K562 (cell line): Measurements from ENCODE around the gene LRRC4C. TPM values are rescaled to one million over a fixed set of nuclear protein-coding genes. Genes with fewer than 3 reads are reported as not detected.

Source experiments
- ATAC-seq: fragments of 200-7000 bp; cut with Tn5 transposase; 3 replicates; pipeline ENCODE4 v1.9.1; 2020; ENCODE audit warnings: moderate library complexity
- BruUV-seq: library from RNA; stranded (reverse); fragments of 400-500 nt; replicated peaks from 2 replicates; lab custom pipeline; 2021; lab: Mats Ljungman, UMichigan
- CTCF ChIA-PET: fragments of 300-600 bp; formaldehyde crosslinking; extraction: SDS; loops from one replicate; lab custom pipeline; 2021; ENCODE audit warnings: low intra/inter-chr PET ratio; lab: Yijun Ruan, JAX
- POLR2A ChIA-PET: fragments of 300-600, 350-650 bp; sonication (Branson Sonifier 250); formaldehyde crosslinking; extraction: SDS; loops from one replicate; lab custom pipeline; 2021; ENCODE audit warnings: antibody characterized with exemption, inconsistent platforms; lab: Yijun Ruan, JAX
- DNase-seq, 4 experiments: peaks; one replicate each; pipeline versions ENCODE4 v3.0.0 to v3.0.0-alpha.2; 2011 to 2018; ENCODE audit warnings: low spot score in 3 of 4, mixed read lengths in 3 of 4; ENCODE audit errors: extremely low read depth in 1 of 4
- FAIRE-seq: peaks from 2 replicates; lab custom pipeline; 2011; peaks lifted over from hg19 to GRCh38; lab: Jason Lieb, UNC
- H2AFZ ChIP-seq: 2 replicates; pipeline ENCODE4 v1.6.0; 2011; ENCODE audit warnings: low read depth, low read length, control low read depth, inconsistent platforms
- H3K27ac ChIP-seq: fragments of 200-600 bp; 3 replicates; pipeline ENCODE4 v1.8.0; 2011; ENCODE audit warnings: low read depth, mild to moderate bottlenecking, control low read depth, inconsistent platforms, low read length, moderate library complexity, mixed read lengths; ENCODE audit errors: extremely low read depth
- H3K27me3 ChIP-seq, 2 experiments: fragments of 300-600 bp in 1 of 2; 2 replicates in 1 of 2; 3 replicates in 1 of 2; pipeline versions ENCODE4 v1.6.0 to v1.8.0; 2011; ENCODE audit warnings: inconsistent platforms in 2 of 2, low read length in 2 of 2, mild to moderate bottlenecking in 1 of 2, mixed read lengths in 1 of 2, moderate library complexity in 1 of 2; ENCODE audit not compliant: control insufficient read depth in 2 of 2, insufficient read depth in 2 of 2
- H3K36me3 ChIP-seq: fragments of 300-600 bp; 3 replicates; pipeline ENCODE4 v1.8.0; 2011; ENCODE audit warnings: mild to moderate bottlenecking, low read length, inconsistent platforms; ENCODE audit not compliant: control insufficient read depth, insufficient read depth
- H3K4me1 ChIP-seq, 2 experiments: fragments of 200-600 bp in 1 of 2; replicated peaks in 1 of 2; 2 replicates in 1 of 2; 3 replicates in 1 of 2; pipeline versions ENCODE4 v1.5.1 to v1.8.0; 2011; ENCODE audit warnings: inconsistent platforms in 2 of 2, low read length in 2 of 2, mild to moderate bottlenecking in 1 of 2, mixed read lengths in 1 of 2, moderate library complexity in 1 of 2; ENCODE audit not compliant: control insufficient read depth in 2 of 2, insufficient read depth in 2 of 2
- H3K4me2 ChIP-seq: 2 replicates; pipeline ENCODE4 v1.6.1; 2011; ENCODE audit warnings: low read length, control low read depth, inconsistent platforms, mixed read lengths; ENCODE audit not compliant: insufficient read depth
- H3K4me3 ChIP-seq: fragments of 200-600 bp; sonication (generic), shearing (Covaris generic); 2 replicates; pipeline ENCODE4 v1.5.1; 2016; ENCODE audit warnings: control low read depth, inconsistent platforms
- H3K79me2 ChIP-seq: fragments of 200-600 bp; 3 replicates; pipeline ENCODE4 v1.8.0; 2011; ENCODE audit warnings: low read length, inconsistent platforms; ENCODE audit not compliant: control insufficient read depth, insufficient read depth
- H3K9ac ChIP-seq, 2 experiments: 2 replicates each; pipeline versions ENCODE4 v1.6.0 to v1.6.1; 2011; ENCODE audit warnings: low read depth in 2 of 2, low read length in 2 of 2, control low read depth in 1 of 2, inconsistent platforms in 1 of 2, mild to moderate bottlenecking in 1 of 2, mixed read lengths in 1 of 2; ENCODE audit not compliant: insufficient read depth in 1 of 2
- H3K9me1 ChIP-seq: one replicate; pipeline ENCODE4 v1.6.0; 2011; ENCODE audit warnings: inconsistent platforms, mild to moderate bottlenecking, low read length, moderate library complexity; ENCODE audit not compliant: control insufficient read depth, insufficient read depth
- H3K9me3 ChIP-seq: replicated peaks from 2 replicates; pipeline ENCODE4 v1.5.1; 2011; ENCODE audit warnings: low read depth, low read length, inconsistent platforms; ENCODE audit not compliant: control insufficient read depth, insufficient read depth
- H4K20me1 ChIP-seq: replicated peaks from 2 replicates; pipeline ENCODE4 v1.6.1; 2011; ENCODE audit warnings: low read length, inconsistent platforms, mixed read lengths; ENCODE audit not compliant: control insufficient read depth, insufficient read depth
- ARID2 ChIP-seq: fragments of 450-650 bp; IDR thresholded peaks from 2 replicates; pipeline ENCODE4 v1.6.1; 2017; ENCODE audit warnings: antibody characterized with exemption, mild to moderate bottlenecking
- BCOR ChIP-seq: fragments of 450-650 bp; IDR thresholded peaks from 2 replicates; pipeline ENCODE4 v1.6.1; 2016
- CHD2 ChIP-seq: IDR thresholded peaks from 2 replicates; pipeline ENCODE4 v1.6.1; 2011; ENCODE audit warnings: low read depth, low read length
- DNMT1 ChIP-seq: fragments of 450-650 bp; IDR thresholded peaks from 2 replicates; pipeline ENCODE4 v1.6.1; 2016; ENCODE audit warnings: antibody characterized with exemption, mild to moderate bottlenecking
- FOS ChIP-seq: IDR thresholded peaks from 3 replicates; pipeline ENCODE4 v1.6.1; 2011; ENCODE audit not compliant: insufficient read length; ENCODE audit errors: extremely low read depth
- NUFIP1 ChIP-seq: fragments of 450-650 bp; IDR thresholded peaks from 2 replicates; pipeline ENCODE4 v1.6.1; 2018; ENCODE audit not compliant: partially characterized antibody
- PKNOX1 ChIP-seq: fragments of 450-650 bp; IDR thresholded peaks from 2 replicates; pipeline ENCODE4 v1.6.1; 2016
- PYGO2 ChIP-seq: fragments of 450-650 bp; IDR thresholded peaks from 2 replicates; pipeline ENCODE4 v1.6.1; 2016; ENCODE audit warnings: mild to moderate bottlenecking, missing genetic modification characterization, moderate library complexity, missing compliant biosample characterization
- SP2 ChIP-seq: IDR thresholded peaks from 2 replicates; pipeline ENCODE4 v1.6.1; 2011; ENCODE audit warnings: mild to moderate bottlenecking, low read depth, low read length, moderate library complexity; ENCODE audit not compliant: poor library complexity, severe bottlenecking; ENCODE audit errors: extremely low read depth
- TFAM ChIP-seq: fragments of 250-450 bp; sonication (Bioruptor Pico); conservative IDR thresholded peaks from 2 replicates; pipeline ENCODE4 v1.5.0; 2021; ENCODE audit warnings: mild to moderate bottlenecking, moderate library complexity
- THAP7 ChIP-seq: fragments of 250-450 bp; sonication (Bioruptor Pico); IDR thresholded peaks from 2 replicates; pipeline ENCODE4 v1.5.0; 2021
- ZEB2 ChIP-seq: fragments of 450-650 bp; IDR thresholded peaks from 2 replicates; pipeline ENCODE4 v1.6.1; 2016
- ZFX ChIP-seq: sonication (generic); formaldehyde crosslinking; IDR thresholded peaks from 2 replicates; pipeline ENCODE4 v1.8.0; 2022; ENCODE audit warnings: mild to moderate bottlenecking, missing genetic modification reagents, moderate library complexity
- ZNF589 ChIP-seq: fragments of 200-800 bp; sonication (Bioruptor generic); IDR thresholded peaks from 2 replicates; pipeline ENCODE4 v1.6.1; 2016; ENCODE audit warnings: low read depth, missing genetic modification characterization, missing compliant biosample characterization
- WGBS: fragments of 100-300 bp; shearing (Covaris generic); methylation state at CpG from one replicate; pipeline ENCODE4 v1.1.6; 2016; ENCODE audit warnings: low coverage, mixed read lengths; ENCODE audit not compliant: insufficient coverage; ENCODE audit errors: missing lambda C conversion rate; 5-methylcytosine and 5-hydroxymethylcytosine counted together
- in situ Hi-C: fragments of 300-500 bp; cut with MboI; formaldehyde crosslinking; loops from 4 replicates; pipeline ENCODE4 v1.15.0; 2018; ENCODE audit warnings: inconsistent platforms, mixed read lengths
- intact Hi-C: fragments of 100-400 bp; cut with micrococcal nuclease; formaldehyde crosslinking; loops from 2 replicates; pipeline ENCODE4 v1.14.2; 2022
- polyA plus RNA-seq, 8 experiments: library from polyadenylated mRNA; depleted of rRNA in 4 of 8; stranded (reverse) in 5 of 8; unstranded in 3 of 8; fragments of >200 nt; fragmentation: Nextera tagmentation in 2 of 8; fragmentation: Illumina TruSeq in 1 of 8; extraction: Ambion mirVana in 2 of 8; extraction: Trizol in 1 of 8; gene quantifications; 2 replicates each; pipeline versions ENCODE4 v1.2.1 to v1.2.3, GENCODE V29; 2011 to 2014; ENCODE audit warnings: inconsistent platforms in 1 of 8, missing spikeins in 1 of 8
- total RNA-seq, 7 experiments: library from RNA; depleted of rRNA in 6 of 7; stranded (reverse); fragments of >200 nt in 6 of 7; fragmentation: Illumina TruSeq in 2 of 7; extraction: Trizol in 2 of 7; gene quantifications; 2 replicates each; pipeline versions ENCODE4 v1.2.1 to v1.2.3, GENCODE V29; 2011 to 2021; ENCODE audit warnings: low replicate concordance in 1 of 7

The LRRC4C gene
- total and polyA plus RNA-seq, 9 of the 15 experiments (the other 6 are each of a cell fraction or from before 2014, with no cell fraction given), result not detected

GRCh38 chr11:40166892-40167291 is 1292.6 kb downstream of the LRRC4C start:
- WGBS, result 2% methylated on average over 4 of the region's 4 CpGs
- no peak overlapping the region for H3K4me3 ChIP-seq
- TF ChIP-seq PKNOX1 (no peak), ARID2 (no peak)
- CTCF ChIA-PET, result no interaction called here
- H3K36me3 ChIP-seq, result no peaks in the 10 kb centered on the region
- H3K9ac ChIP-seq, result no peak overlapping the region
- no peaks in the 10 kb centered on the region for H4K20me1 ChIP-seq
- H3K9me3 ChIP-seq, result no peaks in the 10 kb centered on the region; the same call in 1 of the 2 replicates
- no peak for DNase-seq
- no peaks in the 10 kb centered on the region for H3K27me3 ChIP-seq
- in situ Hi-C loops, result no loop called here
- no TSS peak for BruUV-seq
- H3K4me1 ChIP-seq, result no peaks in the 10 kb centered on the region
- no peaks in the 10 kb centered on the region for H3K9me1 ChIP-seq
- H3K27ac ChIP-seq, result no peak overlapping the region
- FAIRE-seq, result no peak
- H2AFZ ChIP-seq, result no peak overlapping the region
- no peaks in the 10 kb centered on the region for H3K79me2 ChIP-seq
- POLR2A ChIA-PET, result no interaction called here
- intact Hi-C loops, result no loop called here
- no peak overlapping the region for H3K4me2 ChIP-seq
- no peak for ATAC-seq

- POLR2A ChIA-PET, result no interaction called here
- no peaks in the 10 kb centered on the region for H3K79me2 ChIP-seq
- no peaks in the 10 kb centered on the region for H3K27me3 ChIP-seq
- intact Hi-C loops, result no loop called here
- no peaks in the 10 kb centered on the region for H3K9me1 ChIP-seq
- H3K9ac ChIP-seq, result no peak overlapping the region
- no TSS peak for BruUV-seq
- FAIRE-seq, result no peak
- WGBS, result 0% methylated on average over 4 of the region's 4 CpGs
- H4K20me1 ChIP-seq, result no peaks in the 10 kb centered on the region
- no peak overlapping the region for H3K27ac ChIP-seq
- H3K36me3 ChIP-seq, result no peaks in the 10 kb centered on the region
- CTCF ChIA-PET, result no interaction called here
- no peaks in the 10 kb centered on the region for H3K9me3 ChIP-seq
- TF ChIP-seq THAP7 (CRISPR knock-in tag) (no peak), PYGO2 (tag) (no peak), ZNF589 (CRISPR knock-in tag) (no peak), CHD2 (no peak), NUFIP1 (no peak), ZEB2 (no peak), TFAM (CRISPR knock-in tag) (no peak), SP2 (no peak), BCOR (no peak), ZFX (no peak), DNMT1 (no peak), FOS (no peak)
- DNase-seq, result no peak
- ATAC-seq, result no peak
- no peaks in the 10 kb centered on the region for H3K4me1 ChIP-seq
- no peak overlapping the region for H2AFZ ChIP-seq
- in situ Hi-C loops, result no loop called here
- H3K4me3 ChIP-seq, result no peak overlapping the region
- H3K4me2 ChIP-seq, result no peak overlapping the region
Measured at GRCh38 chr11:40162901-40163883, 1296.3 kb downstream of the LRRC4C start.
